ENCODE results near the gene SYT15.

Gene SYT15

DNA sequence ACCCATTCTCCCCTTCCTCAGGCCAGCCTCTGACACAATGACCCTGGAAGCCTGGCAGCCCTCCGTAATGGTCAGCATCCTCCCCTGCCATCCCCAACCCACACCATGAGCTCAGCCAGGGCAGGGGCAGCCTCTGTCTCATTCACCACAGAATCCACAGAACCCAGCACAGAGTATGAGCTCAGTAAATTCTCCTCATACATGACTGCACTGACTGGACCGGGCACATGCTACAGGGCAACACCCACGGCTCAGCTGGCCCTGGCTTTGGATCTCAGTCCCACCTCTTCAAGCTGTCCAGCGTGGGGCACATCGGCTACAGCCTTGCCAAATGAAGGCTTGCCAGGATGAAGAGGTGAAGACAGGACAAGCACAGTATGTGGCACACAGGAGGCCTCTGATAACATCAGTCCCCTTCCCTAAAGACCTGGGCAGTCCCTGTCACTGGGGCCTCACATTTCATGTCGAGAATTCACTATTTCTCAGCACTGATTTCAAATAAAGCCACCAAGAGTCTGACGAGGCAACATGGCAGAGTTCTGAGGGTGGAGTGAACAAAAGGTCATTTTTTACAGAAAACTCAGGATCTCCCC, 30.3 kb upstream of the SYT15 start:
- no peak overlapping the region for H3K4me3 ChIP-seq (replicated peaks; ENCODE audit: low read depth, low read length)
- TF ChIP-seq CTCF (IDR thresholded peaks at IDR 0.05; ENCODE audit: insufficient read depth, low read length, poor library complexity, severe bottlenecking): no peak
- no peaks in the 10 kb centered on the region for H3K36me3 ChIP-seq (ENCODE audit: control insufficient read depth, insufficient read depth, low read length)
- no peak for DNase-seq (ENCODE audit: extremely low read depth, insufficient read length)
- peaks cover 3% of the 10 kb centered on the region; the same call in 1 of the 2 replicates for H3K27me3 ChIP-seq (replicated peaks; ENCODE audit: control insufficient read depth, insufficient read depth, low read length)

DNA sequence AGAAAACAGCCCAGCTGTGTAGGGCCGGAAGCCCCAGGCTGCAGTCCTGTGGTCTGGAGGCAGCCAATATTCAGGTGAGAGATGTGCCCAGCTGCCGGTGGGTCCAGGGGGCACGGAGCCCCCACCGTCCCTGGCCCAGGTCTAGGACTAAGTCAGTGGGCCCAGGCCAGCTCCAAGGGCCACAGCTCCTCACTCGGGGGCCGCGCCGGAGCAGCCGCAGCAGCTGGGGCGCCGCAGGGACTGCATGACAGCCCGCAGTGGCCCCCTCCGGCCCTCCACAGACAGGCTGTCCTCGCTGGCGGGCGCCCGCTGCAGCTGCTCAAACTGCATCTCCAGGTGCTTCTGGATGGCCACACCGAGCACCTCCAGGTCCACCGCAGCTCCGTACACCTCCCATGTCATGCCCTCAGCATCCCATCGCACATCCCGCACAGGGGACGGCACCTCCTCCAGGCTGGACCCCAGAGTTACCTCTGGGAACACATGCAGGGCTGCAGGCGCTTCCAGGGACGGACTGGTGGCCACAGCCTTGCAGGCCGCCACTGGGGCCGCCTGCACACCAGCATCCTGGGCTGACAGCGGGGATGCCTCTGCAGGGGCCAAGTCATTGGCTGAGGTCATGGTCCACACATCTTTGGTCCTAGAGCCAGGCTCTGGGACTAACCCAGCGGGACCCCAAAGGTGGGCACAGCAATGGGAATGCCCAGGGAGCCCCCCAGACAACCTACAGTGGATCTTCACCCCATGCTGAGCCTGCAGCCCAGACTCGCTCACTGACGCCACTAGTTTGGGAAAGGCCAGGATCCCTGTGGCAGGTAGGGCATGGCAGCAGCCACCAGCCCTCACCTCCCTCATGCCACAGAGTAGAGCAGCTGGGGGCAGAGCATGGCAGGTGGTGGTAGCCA, 29.5 kb upstream of the SYT15 start:
- TF ChIP-seq CTCF (IDR thresholded peaks at IDR 0.05; ENCODE audit: insufficient read depth, low read length, poor library complexity, severe bottlenecking): no peak
- Histone ChIP-seq H3K27me3 (replicated peaks; ENCODE audit: control insufficient read depth, insufficient read depth, low read length) (peaks cover 3% of the 10 kb centered on the region; the same call in 1 of the 2 replicates), H3K36me3 (ENCODE audit: control insufficient read depth, insufficient read depth, low read length) (no peaks in the 10 kb centered on the region), H3K4me3 (replicated peaks; ENCODE audit: low read depth, low read length) (no peak overlapping the region)
- no peak for DNase-seq (ENCODE audit: extremely low read depth, insufficient read length)

DNA sequence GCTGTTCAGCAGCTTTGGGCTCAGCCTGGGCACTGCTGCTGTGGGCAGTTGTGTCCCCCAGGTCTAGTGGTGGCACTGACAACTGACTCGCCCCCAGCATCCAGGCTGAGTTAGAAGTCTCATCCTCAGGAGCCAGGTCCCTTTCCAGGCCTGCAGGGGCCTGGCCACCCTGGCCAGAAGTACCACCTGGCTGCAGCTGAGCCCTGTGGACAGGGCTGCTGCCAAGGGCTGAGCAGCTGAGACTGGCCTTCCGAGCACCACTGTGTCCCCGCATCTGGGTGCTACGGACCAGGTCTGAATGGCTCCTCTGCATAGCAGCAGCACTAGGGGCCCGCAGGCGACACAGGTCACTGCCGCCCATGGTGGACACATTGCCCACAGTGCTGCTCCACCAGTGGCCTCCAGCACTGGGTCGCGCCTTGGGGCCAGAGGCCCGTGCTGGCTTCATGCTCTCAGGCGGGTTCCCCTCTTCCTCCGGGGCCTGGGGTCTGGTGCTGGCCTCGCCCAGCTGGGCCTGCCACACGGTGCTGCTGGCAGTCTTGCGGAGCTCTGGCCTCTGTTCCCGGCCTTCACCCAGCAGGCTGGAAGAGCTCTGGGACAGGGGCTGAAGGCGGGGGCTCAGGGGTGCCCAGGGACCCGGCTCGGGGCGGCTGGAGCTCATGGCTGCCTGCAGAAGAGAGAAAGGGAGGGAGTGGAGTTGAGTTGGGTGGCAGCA, 28.7 kb upstream of the SYT15 start:
- Histone ChIP-seq H3K36me3 (ENCODE audit: control insufficient read depth, insufficient read depth, low read length) (no peaks in the 10 kb centered on the region), H3K27me3 (replicated peaks; ENCODE audit: control insufficient read depth, insufficient read depth, low read length) (peaks cover 3% of the 10 kb centered on the region; the same call in 1 of the 2 replicates), H3K4me3 (replicated peaks; ENCODE audit: low read depth, low read length) (no peak overlapping the region)
- no peak for TF ChIP-seq CTCF (IDR thresholded peaks at IDR 0.05; ENCODE audit: insufficient read depth, low read length, poor library complexity, severe bottlenecking)
- DNase-seq (ENCODE audit: extremely low read depth, insufficient read length): no peak

DNA sequence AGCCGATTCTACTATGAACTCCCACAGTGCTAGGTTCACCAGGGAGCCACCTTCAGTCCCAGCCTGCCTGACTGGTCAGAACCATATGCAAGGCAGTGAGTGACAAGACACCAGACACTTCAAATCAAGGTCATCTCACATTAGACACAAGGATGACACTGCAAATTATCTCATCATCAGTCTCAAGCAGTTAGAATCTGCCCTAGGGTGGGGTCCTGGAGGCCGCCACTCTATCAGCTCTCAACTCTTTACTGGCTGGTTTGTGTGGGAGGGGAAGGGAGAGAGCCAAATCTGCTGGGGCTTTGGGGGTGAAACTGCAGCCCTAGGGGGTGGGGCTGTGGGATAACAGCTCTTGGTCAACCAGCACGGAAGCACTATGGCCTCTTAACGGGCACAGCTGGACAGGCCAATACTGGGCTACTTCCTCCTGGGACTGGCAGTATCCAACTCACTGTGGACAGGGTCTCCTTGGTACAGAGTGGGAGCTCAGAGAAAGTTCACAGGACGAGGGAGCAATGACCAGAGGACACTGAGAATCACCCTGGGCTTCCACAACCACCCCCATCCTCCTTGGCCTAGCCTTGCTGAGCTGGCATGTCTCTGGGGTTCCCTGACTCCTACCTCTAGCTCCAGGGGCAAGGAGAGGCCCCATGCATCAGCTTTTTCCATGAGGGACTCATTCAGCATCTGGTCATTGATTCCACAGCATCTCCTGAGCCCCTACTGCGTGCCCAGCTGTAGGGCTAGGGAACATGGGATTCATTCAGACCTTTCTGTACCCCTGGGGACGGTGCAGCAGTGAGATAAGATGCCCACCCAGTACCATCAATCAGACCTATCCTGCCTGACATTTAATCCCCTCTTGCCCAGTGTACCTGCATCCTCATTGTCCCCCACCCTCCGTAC, 27.9 kb upstream of the SYT15 start:
- peaks cover 3% of the 10 kb centered on the region; the same call in 1 of the 2 replicates for H3K27me3 ChIP-seq (replicated peaks; ENCODE audit: control insufficient read depth, insufficient read depth, low read length)
- no peak for TF ChIP-seq CTCF (IDR thresholded peaks at IDR 0.05; ENCODE audit: insufficient read depth, low read length, poor library complexity, severe bottlenecking)
- no peaks in the 10 kb centered on the region for H3K36me3 ChIP-seq (ENCODE audit: control insufficient read depth, insufficient read depth, low read length)
- DNase-seq (ENCODE audit: extremely low read depth, insufficient read length): no peak
- H3K4me3 ChIP-seq (replicated peaks; ENCODE audit: low read depth, low read length): no peak overlapping the region
